GM21786 (cell line): ENCODE results near the gene SOX10.
"Not testable (repeated sequence)": the region's sequence is repeated elsewhere in the genome, so short reads cannot be mapped to it uniquely, and the experiment has no call there.

Experiments
- ATAC-seq: cut with Tn5 transposase; IDR thresholded peaks from one replicate; pipeline ENCODE4 v1.9.1; 2021; ENCODE audit not compliant: unreplicated experiment

SOX10 gene

GRCh38 chr22:37986371-37986770, 2.0 kb upstream of the SOX10 start:
- ATAC-seq: no peak

GRCh38 chr22:37985751-37986281, 1.5 kb upstream of the SOX10 start:
- ATAC-seq: no peak

- ATAC-seq: no peak
Observed at GRCh38 chr22:37985050-37985585, 763 bp upstream of the SOX10 start.

GRCh38 chr22:37982938-37983859, 1.2 kb downstream of the SOX10 start:
- ATAC-seq: no peak

GRCh38 chr22:37982151-37982785, 2.1 kb downstream of the SOX10 start:
- ATAC-seq: no peak

GRCh38 chr22:37981282-37982011, 2.9 kb downstream of the SOX10 start:
- ATAC-seq: no peak

GRCh38 chr22:37979782-37980181, 4.6 kb downstream of the SOX10 start:
- no peak for ATAC-seq

GRCh38 chr22:37976547-37976946, 7.8 kb downstream of the SOX10 start:
- ATAC-seq: no peak

GRCh38 chr22:37976022-37976421, 8.3 kb downstream of the SOX10 start:
- ATAC-seq: not testable (repeated sequence)

- no peak for ATAC-seq
Observed at GRCh38 chr22:37975153-37975552, 9.2 kb downstream of the SOX10 start.

- ATAC-seq: no peak
Observed at GRCh38 chr22:37973271-37974170, 10.8 kb downstream of the SOX10 start.

- ATAC-seq: no peak
Observed at GRCh38 chr22:37972527-37972926, 11.8 kb downstream of the SOX10 start.

GRCh38 chr22:37971475-37972434, 12.6 kb downstream of the SOX10 start:
- ATAC-seq: no peak

- no peak for ATAC-seq
Observed at GRCh38 chr22:37970864-37971263, 13.5 kb downstream of the SOX10 start.

GRCh38 chr22:37968452-37969251, 15.7 kb downstream of the SOX10 start:
- no peak for ATAC-seq

- ATAC-seq: no peak
Observed at GRCh38 chr22:37967637-37968451, 16.5 kb downstream of the SOX10 start.

GRCh38 chr22:37967147-37967546, 17.2 kb downstream of the SOX10 start:
- ATAC-seq: no peak
